ENCODE results near the gene CDH4.

The CDH4 gene

GRCh38 chr20:61886721-61887595 is 634.9 kb downstream of the CDH4 start:
- ChIA-PET CTCF (interaction anchor here (0.5 to 1.8 kb wide), 9 partner anchors 8 to 1874 kb away, joined by 3 to 4 read pairs (median 3); no protein-coding TSS in a partner anchor), POLR2A (interaction anchor here (0.7 to 0.9 kb wide), 2 partner anchors 9 to 484 kb away, joined by 3 to 4 read pairs; no protein-coding TSS in a partner anchor)
- TF ChIP-seq GLIS1 (tag by site-specific recombination; IDR thresholded peaks at IDR 0.05) (peak; percentile 30), ZSCAN4 (tag by site-specific recombination; IDR thresholded peaks at IDR 0.05) (peak; percentile 71), KLF10 (tag by site-specific recombination; IDR thresholded peaks at IDR 0.05) (no peak), OVOL3 (tag by site-specific recombination; IDR thresholded peaks at IDR 0.05) (no peak), ZNF2 (tag by site-specific recombination; IDR thresholded peaks at IDR 0.05) (peak; percentile 94), KLF16 (tag by site-specific recombination; IDR thresholded peaks at IDR 0.05) (0 out of 2 replicates have a peak, but pooled peaks have one; percentile 38), CTCF (tag by site-specific recombination; IDR thresholded peaks at IDR 0.05) (peak; percentile 83), ZBTB10 (tag by site-specific recombination; IDR thresholded peaks at IDR 0.05) (0 out of 2 replicates have a peak, but pooled peaks have one; percentile 40), ZNF654 (tag by site-specific recombination; IDR thresholded peaks at IDR 0.05; ENCODE audit: low read depth) (peak; percentile 78), REPIN1 (tag by site-specific recombination; IDR thresholded peaks at IDR 0.05; ENCODE audit: low read depth) (no peak)
- Histone ChIP-seq H3K36me3 (ENCODE audit: control insufficient read depth in 2 of 2, insufficient read depth in 1 of 2, low read length in 2 of 2) (no peaks in the 10 kb centered on the region), H3K9me3 (ENCODE audit: control insufficient read depth, insufficient read depth, low read depth, low read length) (no peaks in the 10 kb centered on the region), H3K4me3 (ENCODE audit: low read depth, low read length) (no peak overlapping the region), H3K27ac (ENCODE audit: extremely low read depth, low read depth, low read length) (no peak overlapping the region), H3K4me1 (ENCODE audit: control insufficient read depth, insufficient read depth, low read length) (no peaks in the 10 kb centered on the region)

DNA sequence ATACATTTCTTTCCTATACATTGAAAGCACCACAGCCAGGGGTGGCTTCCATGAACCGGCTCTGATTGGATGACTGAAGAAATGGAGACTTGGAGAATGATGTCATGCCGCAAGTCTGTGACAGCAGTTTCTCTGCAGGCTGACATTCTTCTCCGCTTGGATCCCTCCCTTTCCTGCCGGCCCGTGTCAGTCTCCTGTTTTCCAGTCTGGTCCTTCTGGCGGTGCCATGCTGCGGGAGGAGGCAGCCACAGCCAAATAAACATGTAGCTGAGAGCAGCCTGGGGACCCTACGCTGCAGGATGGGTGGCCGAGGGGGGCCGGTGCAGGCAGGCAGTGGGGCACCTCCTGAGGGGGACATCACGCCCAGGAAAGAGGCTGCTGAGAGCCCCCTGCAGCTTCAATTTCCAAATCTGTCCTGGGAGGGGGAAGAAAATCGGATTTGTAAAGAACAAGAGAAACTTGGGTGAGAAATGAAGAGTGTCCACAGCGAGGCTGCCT is 635.6 kb downstream of the CDH4 start:
- no peaks in the 10 kb centered on the region for H3K36me3 ChIP-seq (ENCODE audit: control insufficient read depth in 2 of 2, insufficient read depth in 1 of 2, low read length in 2 of 2)
- no peak overlapping the region for H3K4me3 ChIP-seq (ENCODE audit: low read depth, low read length)
- ChIA-PET POLR2A (interaction anchor here (0.7 kb wide), 1 partner anchor 484 kb away, joined by 4 read pairs; no protein-coding TSS in a partner anchor), CTCF (interaction anchor here (0.6 to 1.8 kb wide), 5 partner anchors 9 to 1862 kb away, joined by 3 to 4 read pairs (median 4); no protein-coding TSS in a partner anchor)
- H3K27ac ChIP-seq (ENCODE audit: extremely low read depth, low read depth, low read length): no peak overlapping the region
- H3K9me3 ChIP-seq (ENCODE audit: control insufficient read depth, insufficient read depth, low read depth, low read length): no peaks in the 10 kb centered on the region
- TF ChIP-seq ZBTB17 (tag by site-specific recombination; IDR thresholded peaks at IDR 0.05): no peak
- TF ChIP-seq ZFHX2 (tag by site-specific recombination; conservative IDR thresholded peaks at IDR 0.05): no peak
- TF ChIP-seq REPIN1 (tag by site-specific recombination; IDR thresholded peaks at IDR 0.05; ENCODE audit: low read depth): no peak
- TF ChIP-seq ZNF621 (tag by site-specific recombination; IDR thresholded peaks at IDR 0.05): no peak
- TF ChIP-seq ZNF184 (tag by site-specific recombination; IDR thresholded peaks at IDR 0.05): no peak
- TF ChIP-seq ZNF302 (tag by site-specific recombination; IDR thresholded peaks at IDR 0.05; ENCODE audit: low read depth): no peak
- TF ChIP-seq ZIC2 (tag by site-specific recombination; IDR thresholded peaks at IDR 0.05): 0 out of 2 replicates have a peak, but pooled peaks have one; percentile 7
- TF ChIP-seq SETDB1 (IDR thresholded peaks at IDR 0.05; ENCODE audit: insufficient read length, low read length): no peak
- TF ChIP-seq, protein P1, sequence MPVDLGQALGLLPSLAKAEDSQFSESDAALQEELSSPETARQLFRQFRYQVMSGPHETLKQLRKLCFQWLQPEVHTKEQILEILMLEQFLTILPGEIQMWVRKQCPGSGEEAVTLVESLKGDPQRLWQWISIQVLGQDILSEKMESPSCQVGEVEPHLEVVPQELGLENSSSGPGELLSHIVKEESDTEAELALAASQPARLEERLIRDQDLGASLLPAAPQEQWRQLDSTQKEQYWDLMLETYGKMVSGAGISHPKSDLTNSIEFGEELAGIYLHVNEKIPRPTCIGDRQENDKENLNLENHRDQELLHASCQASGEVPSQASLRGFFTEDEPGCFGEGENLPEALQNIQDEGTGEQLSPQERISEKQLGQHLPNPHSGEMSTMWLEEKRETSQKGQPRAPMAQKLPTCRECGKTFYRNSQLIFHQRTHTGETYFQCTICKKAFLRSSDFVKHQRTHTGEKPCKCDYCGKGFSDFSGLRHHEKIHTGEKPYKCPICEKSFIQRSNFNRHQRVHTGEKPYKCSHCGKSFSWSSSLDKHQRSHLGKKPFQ (tag by site-specific recombination; IDR thresholded peaks at IDR 0.05): no peak
- TF ChIP-seq HOXA7 (CRISPR knock-in tag; IDR thresholded peaks at IDR 0.05; ENCODE audit: borderline replicate concordance): no peak
- TF ChIP-seq ZSCAN5A (tag by site-specific recombination; IDR thresholded peaks at IDR 0.05): no peak
- peak; percentile 53 for TF ChIP-seq ZNF335 (tag by site-specific recombination; conservative IDR thresholded peaks at IDR 0.05)
- TF ChIP-seq ZNF174 (tag by site-specific recombination; IDR thresholded peaks at IDR 0.05): no peak
- no peak for TF ChIP-seq GLI4 (tag by site-specific recombination; IDR thresholded peaks at IDR 0.05)
- no peak for TF ChIP-seq PRDM1 (tag by site-specific recombination; IDR thresholded peaks at IDR 0.05)
- TF ChIP-seq ZNF837 (tag by site-specific recombination; IDR thresholded peaks at IDR 0.05): no peak
- no peaks in the 10 kb centered on the region for H3K4me1 ChIP-seq (ENCODE audit: control insufficient read depth, insufficient read depth, low read length)
